ENCODE data around the gene OR1K1. TPM values are rescaled to one million over a fixed set of nuclear protein-coding genes. Genes with fewer than 3 reads are reported as not detected.

OR1K1 gene
- total RNA-seq, 1 donor from 2014 or later: not detected

DNA sequence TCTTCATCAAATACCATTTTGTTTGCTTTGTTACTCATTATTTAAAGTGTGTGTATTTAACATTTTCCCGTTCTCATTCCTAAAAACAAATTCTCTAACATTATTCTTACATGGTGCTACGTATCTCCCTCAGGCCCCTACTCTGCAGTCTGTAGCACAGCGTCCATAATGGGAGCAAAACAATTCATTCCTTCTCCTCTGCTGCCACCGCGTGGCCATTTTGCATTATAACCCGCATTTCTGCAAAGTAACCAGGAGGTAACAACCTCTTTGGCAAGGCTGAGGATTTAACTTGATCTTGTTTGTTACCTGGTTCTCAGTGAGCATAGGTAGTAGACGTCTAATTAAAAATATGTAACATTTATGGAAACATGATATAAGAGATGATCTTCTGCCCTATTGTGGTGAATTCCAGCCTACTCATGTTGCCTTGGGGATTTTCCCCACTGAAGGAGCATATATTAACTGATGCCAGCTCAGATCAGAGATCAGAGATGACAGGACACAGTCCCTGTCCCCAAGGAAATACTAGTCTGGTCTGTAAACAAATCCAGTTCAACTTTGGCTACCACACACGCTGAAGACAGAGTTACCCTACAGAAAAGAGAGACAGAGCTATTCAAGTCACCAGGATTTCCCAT is 10.5 kb downstream of the OR1K1 start:
- no peak for DNase-seq (ENCODE audit: extremely low spot score in 2 of 2)
- intact Hi-C loops (cut with DNase I): no loop called here
- Histone ChIP-seq H3K27me3 (no peaks in the 10 kb centered on the region), H3K9me3 (no peaks in the 10 kb centered on the region), H3K36me3 (no peaks in the 10 kb centered on the region), H3K27ac (no peak overlapping the region), H3K4me3 (no peak overlapping the region), H3K4me1 (no peaks in the 10 kb centered on the region)
- TF ChIP-seq, protein P1, sequence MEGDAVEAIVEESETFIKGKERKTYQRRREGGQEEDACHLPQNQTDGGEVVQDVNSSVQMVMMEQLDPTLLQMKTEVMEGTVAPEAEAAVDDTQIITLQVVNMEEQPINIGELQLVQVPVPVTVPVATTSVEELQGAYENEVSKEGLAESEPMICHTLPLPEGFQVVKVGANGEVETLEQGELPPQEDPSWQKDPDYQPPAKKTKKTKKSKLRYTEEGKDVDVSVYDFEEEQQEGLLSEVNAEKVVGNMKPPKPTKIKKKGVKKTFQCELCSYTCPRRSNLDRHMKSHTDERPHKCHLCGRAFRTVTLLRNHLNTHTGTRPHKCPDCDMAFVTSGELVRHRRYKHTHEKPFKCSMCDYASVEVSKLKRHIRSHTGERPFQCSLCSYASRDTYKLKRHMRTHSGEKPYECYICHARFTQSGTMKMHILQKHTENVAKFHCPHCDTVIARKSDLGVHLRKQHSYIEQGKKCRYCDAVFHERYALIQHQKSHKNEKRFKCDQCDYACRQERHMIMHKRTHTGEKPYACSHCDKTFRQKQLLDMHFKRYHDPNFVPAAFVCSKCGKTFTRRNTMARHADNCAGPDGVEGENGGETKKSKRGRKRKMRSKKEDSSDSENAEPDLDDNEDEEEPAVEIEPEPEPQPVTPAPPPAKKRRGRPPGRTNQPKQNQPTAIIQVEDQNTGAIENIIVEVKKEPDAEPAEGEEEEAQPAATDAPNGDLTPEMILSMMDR (IDR thresholded peaks at IDR 0.05): peak; percentile 77 to 87 (median 80)
- TF ChIP-seq POLR2AphosphoS5 (IDR thresholded peaks at IDR 0.05; ENCODE audit: insufficient read depth in 1 of 2, low read depth in 1 of 2) (no peak), POLR2A (IDR thresholded peaks at IDR 0.05) (no peak)

GRCh38 chr9:122812736-122813135 is 12.8 kb downstream of the OR1K1 start:
- intact Hi-C loops (cut with DNase I): no loop called here
- H3K9me3 ChIP-seq: no peaks in the 10 kb centered on the region
- TF ChIP-seq, protein P1 (IDR thresholded peaks at IDR 0.05): no peak
- TF ChIP-seq POLR2AphosphoS5 (IDR thresholded peaks at IDR 0.05; ENCODE audit: insufficient read depth in 1 of 2, low read depth in 1 of 2) (no peak), POLR2A (IDR thresholded peaks at IDR 0.05) (no peak)
- no peaks in the 10 kb centered on the region for H3K27me3 ChIP-seq
- H3K4me3 ChIP-seq: no peak overlapping the region
- no peak for DNase-seq (ENCODE audit: extremely low spot score in 2 of 2)
- peaks cover 0 to 3% of the 10 kb centered on the region in 2 donors for H3K36me3 ChIP-seq
- H3K4me1 ChIP-seq: no peaks in the 10 kb centered on the region
- no peak overlapping the region for H3K27ac ChIP-seq

DNA sequence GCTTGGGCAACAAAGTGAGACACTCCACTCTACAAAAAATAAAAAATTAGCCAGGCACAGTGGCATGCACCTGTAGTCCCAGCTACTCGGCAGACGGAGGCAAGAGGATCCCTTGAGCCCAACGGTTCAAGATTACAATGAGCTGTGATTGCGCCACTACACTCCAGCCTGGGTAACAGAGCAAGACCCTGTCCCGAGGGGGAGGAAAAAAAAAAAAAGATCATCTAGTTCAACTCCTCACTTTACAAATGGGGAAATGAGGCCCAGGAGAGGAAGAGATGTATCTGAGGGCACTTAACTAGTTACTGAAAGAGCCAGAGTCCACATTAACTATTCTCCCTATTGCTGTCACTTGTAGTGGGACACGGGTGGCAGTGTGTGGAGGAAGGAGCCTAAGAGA is 14.6 kb downstream of the OR1K1 start:
- Histone ChIP-seq H3K36me3 (peaks cover 0 to 8% of the 10 kb centered on the region in 2 donors), H3K27me3 (no peaks in the 10 kb centered on the region), H3K27ac (no peak overlapping the region), H3K4me1 (no peaks in the 10 kb centered on the region), H3K9me3 (no peaks in the 10 kb centered on the region), H3K4me3 (no peak overlapping the region)
- intact Hi-C loops (cut with DNase I): no loop called here
- no peak for TF ChIP-seq POLR2A (IDR thresholded peaks at IDR 0.05)
- TF ChIP-seq, protein P1 (IDR thresholded peaks at IDR 0.05): no peak
- TF ChIP-seq POLR2AphosphoS5 (IDR thresholded peaks at IDR 0.05; ENCODE audit: insufficient read depth in 1 of 2, low read depth in 1 of 2): no peak
- no peak for DNase-seq (ENCODE audit: extremely low spot score in 2 of 2)

DNA sequence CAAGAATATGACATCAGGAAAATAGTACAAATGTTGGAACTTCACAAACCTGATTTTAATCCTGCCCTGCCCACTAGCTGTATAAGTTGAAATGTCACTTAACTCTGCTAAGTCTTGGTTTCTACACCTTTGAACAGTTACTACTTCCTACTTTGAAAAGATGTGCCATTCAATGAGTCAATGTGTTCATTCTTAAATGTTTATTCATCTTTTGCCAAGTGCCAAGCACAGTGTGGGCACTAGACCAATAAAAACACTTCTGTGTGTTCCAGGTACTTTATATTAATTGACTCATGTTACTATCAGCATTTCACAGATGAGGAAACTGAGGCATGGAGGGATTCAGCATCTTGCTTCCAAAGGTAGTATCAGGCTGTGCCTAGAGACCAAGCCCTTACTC is 15.6 kb downstream of the OR1K1 start:
- TF ChIP-seq POLR2AphosphoS5 (IDR thresholded peaks at IDR 0.05; ENCODE audit: insufficient read depth in 1 of 2, low read depth in 1 of 2): no peak
- no peak for TF ChIP-seq POLR2A (IDR thresholded peaks at IDR 0.05)
- TF ChIP-seq, protein P1 (IDR thresholded peaks at IDR 0.05): no peak
- Histone ChIP-seq H3K9me3 (no peaks in the 10 kb centered on the region), H3K4me3 (no peak overlapping the region), H3K27me3 (no peaks in the 10 kb centered on the region), H3K27ac (peak overlapping the region; percentile 27), H3K36me3 (peaks cover 0 to 14% of the 10 kb centered on the region in 2 donors), H3K4me1 (no peaks in the 10 kb centered on the region)
- intact Hi-C loops (cut with DNase I): no loop called here
- no peak for DNase-seq (ENCODE audit: extremely low spot score in 2 of 2)

DNA sequence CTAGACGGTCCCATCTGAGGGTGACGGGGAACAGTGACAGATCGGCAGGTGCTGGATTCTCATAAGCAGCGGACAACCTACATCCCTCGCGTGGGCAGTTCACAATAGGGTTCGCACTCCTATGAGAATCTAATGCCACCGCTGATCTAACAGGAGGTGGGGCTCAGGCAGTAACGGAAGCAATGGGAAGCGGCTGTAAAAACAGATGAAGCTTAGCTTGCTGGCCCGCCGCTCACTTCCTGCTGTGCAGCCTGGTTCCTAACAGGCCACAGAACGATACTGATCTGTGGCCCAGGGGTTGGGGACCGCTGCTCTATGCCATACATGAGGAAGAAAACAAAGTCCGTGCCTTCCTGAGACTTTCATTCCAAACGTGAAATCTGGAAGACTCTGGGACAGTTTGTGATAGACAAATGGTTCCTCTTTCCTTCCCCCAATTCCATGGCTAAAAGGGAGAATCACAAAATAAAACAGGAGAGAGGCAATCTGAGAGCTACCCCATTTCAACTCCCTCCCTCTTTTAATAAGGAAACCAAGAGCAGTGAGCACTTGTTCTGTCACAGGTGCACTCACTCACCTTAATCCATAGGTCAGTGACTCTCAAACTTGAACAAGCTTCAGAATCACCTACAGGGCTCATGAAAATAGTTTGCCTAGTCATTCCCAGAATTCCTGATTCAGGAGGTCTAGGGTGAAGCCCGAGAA is 16.4 kb downstream of the OR1K1 start:
- Histone ChIP-seq H3K4me3 (no peak overlapping the region), H3K36me3 (peaks cover 0 to 14% of the 10 kb centered on the region in 2 donors), H3K9me3 (no peaks in the 10 kb centered on the region), H3K4me1 (no peaks in the 10 kb centered on the region), H3K27ac (peak overlapping the region; percentile 27), H3K27me3 (no peaks in the 10 kb centered on the region)
- TF ChIP-seq POLR2A (IDR thresholded peaks at IDR 0.05) (no peak), POLR2AphosphoS5 (IDR thresholded peaks at IDR 0.05; ENCODE audit: insufficient read depth in 1 of 2, low read depth in 1 of 2) (peak in 1 of 2 donors; percentile 14)
- TF ChIP-seq, protein P1 (IDR thresholded peaks at IDR 0.05): no peak
- intact Hi-C loops (cut with DNase I): no loop called here
- peak in 1 of 2 donors; percentile 84 for DNase-seq (ENCODE audit: extremely low spot score in 2 of 2)

Measured in vagina (tissue), 2 donors.